Caco-2 (cell line): ENCODE results near the gene KLB. TPM values are rescaled to one million over a fixed set of nuclear protein-coding genes. Genes with fewer than 3 reads are reported as not detected.

ENCODE experiments used
- BruUV-seq: library from RNA; stranded (reverse); fragments of 400-500 nt; replicated peaks from 2 replicates; lab custom pipeline; 2021; lab: Mats Ljungman, UMichigan
- CTCF ChIA-PET: fragments of 300-600 bp; sonication (Branson Sonifier 250); formaldehyde crosslinking; loops from one replicate; lab custom pipeline; 2022; ENCODE audit warnings: antibody characterized with exemption; lab: Charles Lee
- POLR2A ChIA-PET: fragments of 300-600 bp; sonication (Branson Sonifier 250); formaldehyde crosslinking; loops from one replicate; lab custom pipeline; 2022; ENCODE audit warnings: antibody characterized with exemption; lab: Charles Lee
- DNase-seq, 2 experiments: peaks; one replicate each; pipeline versions ENCODE4 v3.0.0 to v3.0.0-alpha.2; 2020 to 2022
- H3K27me3 ChIP-seq: replicated peaks from 2 replicates; pipeline ENCODE4 v1.6.0; 2011; ENCODE audit warnings: low read length; ENCODE audit not compliant: control insufficient read depth, insufficient read depth
- H3K36me3 ChIP-seq: 2 replicates; pipeline ENCODE4 v1.5.1; 2011; ENCODE audit warnings: low read length; ENCODE audit not compliant: control insufficient read depth, insufficient read depth
- H3K4me1 ChIP-seq: fragments of 250-450 bp; sonication (Bioruptor Pico); 2 replicates; pipeline ENCODE4 v1.5.1; 2020; ENCODE audit warnings: mild to moderate bottlenecking
- H3K4me3 ChIP-seq: 2 replicates; pipeline ENCODE4 v1.5.1; 2011; ENCODE audit warnings: low read depth, mild to moderate bottlenecking, control low read depth, low read length
- H3K9me3 ChIP-seq: fragments of 250-450 bp; sonication (Bioruptor Pico); 2 replicates; pipeline ENCODE4 v1.5.1; 2020; ENCODE audit warnings: mild to moderate bottlenecking, moderate library complexity
- H3K27ac Mint-ChIP-seq: one replicate; pipeline ENCODE4 v1.8.0; 2022; ENCODE audit warnings: mixed read lengths; ENCODE audit not compliant: unreplicated experiment
- H3K27me3 Mint-ChIP-seq: one replicate; pipeline ENCODE4 v1.8.0; 2022; ENCODE audit warnings: mixed read lengths; ENCODE audit not compliant: insufficient read depth, unreplicated experiment
- H3K36me3 Mint-ChIP-seq: one replicate; pipeline ENCODE4 v1.8.0; 2022; ENCODE audit warnings: mild to moderate bottlenecking, mixed read lengths; ENCODE audit not compliant: insufficient read depth, unreplicated experiment
- H3K4me1 Mint-ChIP-seq: one replicate; pipeline ENCODE4 v1.8.0; 2022; ENCODE audit warnings: low read depth, mixed read lengths; ENCODE audit not compliant: unreplicated experiment
- H3K4me3 Mint-ChIP-seq: one replicate; pipeline ENCODE4 v1.8.0; 2022; ENCODE audit warnings: mild to moderate bottlenecking, moderate library complexity, mixed read lengths; ENCODE audit not compliant: unreplicated experiment
- H3K9me3 Mint-ChIP-seq: one replicate; pipeline ENCODE4 v1.8.0; 2022; ENCODE audit warnings: mixed read lengths; ENCODE audit not compliant: unreplicated experiment
- CTCF ChIP-seq, 2 experiments: fragments of 200-600 bp in 1 of 2; IDR thresholded peaks; 1 replicate in 1 of 2; 2 replicates in 1 of 2; pipeline versions ENCODE4 v1.5.1 to v1.8.0; 2011 to 2022; ENCODE audit warnings: antibody characterized with exemption in 1 of 2, control low read depth in 1 of 2, inconsistent platforms in 1 of 2, low read depth in 1 of 2, low read length in 1 of 2, mild to moderate bottlenecking in 1 of 2, moderate library complexity in 1 of 2; ENCODE audit not compliant: insufficient read depth in 1 of 2, severe bottlenecking in 1 of 2, unreplicated experiment in 1 of 2
- intact Hi-C: fragments of 100-400 bp; cut with micrococcal nuclease; formaldehyde crosslinking; loops from one replicate; pipeline ENCODE4 v1.10.0; 2022; ENCODE audit not compliant: unreplicated experiment
- total RNA-seq: library from RNA; stranded (reverse); gene quantifications from 2 replicates; pipeline ENCODE4 v1.2.3, GENCODE V29; 2022

The KLB gene
- total RNA-seq, 1 experiment from 2014 or later, result 2.2 TPM

- Mint-ChIP-seq H3K9me3 (no peaks in the 10 kb centered on the region), H3K4me1 (peaks cover 20% of the 10 kb centered on the region), H3K36me3 (peaks cover 5% of the 10 kb centered on the region), H3K27me3 (no peaks in the 10 kb centered on the region), H3K4me3 (no peak overlapping the region), H3K27ac (peak overlapping the region; percentile 42)
- POLR2A ChIA-PET, result interaction anchor here (0.8 to 1.2 kb wide), 2 partner anchors 21 to 61 kb away, joined by 3 to 4 read pairs; partner anchors contain the start of genes KLB and RFC1
- no TSS peak for BruUV-seq
- DNase-seq, result no peak
- no peak overlapping the region for H3K4me3 ChIP-seq
- H3K27me3 ChIP-seq, result no peaks in the 10 kb centered on the region
- intact Hi-C loops, result loop anchor here (2.0 kb wide), 1 partner anchor 21 kb away; the partner anchor contains the start of gene KLB
- H3K9me3 ChIP-seq, result no peaks in the 10 kb centered on the region
- CTCF ChIA-PET, result interaction anchor here (0.9 to 1.0 kb wide), 3 partner anchors 9 to 19 kb away, joined by 3 to 6 read pairs (median 3); no protein-coding TSS in a partner anchor
- H3K36me3 ChIP-seq, result no peaks in the 10 kb centered on the region
- H3K4me1 ChIP-seq, result peaks cover 28% of the 10 kb centered on the region
- no peak for TF ChIP-seq CTCF (IDR thresholded peaks at IDR 0.05; ENCODE audit: insufficient read depth in 1 of 2, low read depth in 1 of 2, low read length in 1 of 2, severe bottlenecking in 1 of 2, unreplicated experiment in 1 of 2)
These were observed 20.9 kb downstream of the KLB start for GRCh38 chr4:39427520-39428114.

GRCh38 chr4:39429476-39430334 lies 23.0 kb downstream of the KLB start:
- no peaks in the 10 kb centered on the region for H3K27me3 ChIP-seq
- no peak overlapping the region for H3K4me3 ChIP-seq
- peaks cover 5% of the 10 kb centered on the region for H3K36me3 Mint-ChIP-seq
- H3K4me3 Mint-ChIP-seq, result peak overlapping the region; percentile 45
- CTCF ChIA-PET, result interaction anchor here (0.6 to 1.4 kb wide), 3 partner anchors 23 to 63 kb away, joined by 3 to 4 read pairs (median 4); partner anchors contain the start of gene KLB
- TF ChIP-seq CTCF (IDR thresholded peaks at IDR 0.05; ENCODE audit: insufficient read depth in 1 of 2, low read depth in 1 of 2, low read length in 1 of 2, severe bottlenecking in 1 of 2, unreplicated experiment in 1 of 2), result no peak
- DNase-seq, result peak; percentile 44 to 54
- H3K4me1 ChIP-seq, result peaks cover 28% of the 10 kb centered on the region
- peaks cover 20% of the 10 kb centered on the region for H3K4me1 Mint-ChIP-seq
- no peaks in the 10 kb centered on the region for H3K27me3 Mint-ChIP-seq
- no peaks in the 10 kb centered on the region for H3K36me3 ChIP-seq
- POLR2A ChIA-PET, result interaction anchor here (0.6 to 2.2 kb wide), 3 partner anchors 23 to 63 kb away, joined by 3 to 14 read pairs (median 4); partner anchors contain the start of genes KLB and RFC1
- intact Hi-C loops, result loop anchor here (2.0 kb wide), 2 partner anchors 23 to 63 kb away; partner anchors contain the start of genes KLB and RFC1
- H3K9me3 Mint-ChIP-seq, result no peaks in the 10 kb centered on the region
- H3K9me3 ChIP-seq, result no peaks in the 10 kb centered on the region
- peak overlapping the region; percentile 75 for H3K27ac Mint-ChIP-seq
- BruUV-seq, result no TSS peak

GRCh38 chr4:39433878-39434492 lies 27.3 kb downstream of the KLB start:
- ChIA-PET CTCF (no interaction called here), POLR2A (no interaction called here)
- Mint-ChIP-seq H3K9me3 (no peaks in the 10 kb centered on the region), H3K4me3 (no peak overlapping the region), H3K27ac (no peak overlapping the region), H3K27me3 (no peaks in the 10 kb centered on the region), H3K4me1 (peaks cover 13% of the 10 kb centered on the region), H3K36me3 (peaks cover 5% of the 10 kb centered on the region)
- BruUV-seq, result no TSS peak
- H3K4me1 ChIP-seq, result peaks cover 16% of the 10 kb centered on the region
- no peak for DNase-seq
- no peak for TF ChIP-seq CTCF (IDR thresholded peaks at IDR 0.05; ENCODE audit: insufficient read depth in 1 of 2, low read depth in 1 of 2, low read length in 1 of 2, severe bottlenecking in 1 of 2, unreplicated experiment in 1 of 2)
- no peaks in the 10 kb centered on the region for H3K9me3 ChIP-seq
- no peaks in the 10 kb centered on the region for H3K36me3 ChIP-seq
- no peaks in the 10 kb centered on the region for H3K27me3 ChIP-seq
- no peak overlapping the region for H3K4me3 ChIP-seq
- intact Hi-C loops, result no loop called here
